KMS-11 (cell line): ENCODE results near the gene STARD13.
"Not testable (repeated sequence)": the region's sequence is repeated elsewhere in the genome, so short reads cannot be mapped to it uniquely, and the experiment has no call there.

Source experiments
- H2AFZ ChIP-seq: fragments of 200-600 bp; sonication (generic); 2 replicates; pipeline ENCODE4 v1.6.1; 2016; ENCODE audit warnings: antibody characterized with exemption, mixed run types, low read depth
- H3K27ac ChIP-seq: fragments of 200-600 bp; sonication (generic); 2 replicates; pipeline ENCODE4 v1.6.1; 2016; ENCODE audit warnings: mild to moderate bottlenecking, mixed run types
- H3K27me3 ChIP-seq: fragments of 200-600 bp; sonication (generic); 2 replicates; pipeline ENCODE4 v1.6.1; 2017; ENCODE audit warnings: mild to moderate bottlenecking, low read depth, mixed run types, moderate library complexity; ENCODE audit not compliant: insufficient read depth
- H3K36me3 ChIP-seq: fragments of 200-600 bp; sonication (generic); 2 replicates; pipeline ENCODE4 v1.6.1; 2017; ENCODE audit warnings: mild to moderate bottlenecking, mixed run types; ENCODE audit not compliant: insufficient read depth
- H3K4me1 ChIP-seq: fragments of 200-600 bp; sonication (generic); 2 replicates; pipeline ENCODE4 v1.6.1; 2016; ENCODE audit warnings: mild to moderate bottlenecking, low read depth, mixed run types; ENCODE audit not compliant: poor library complexity, severe bottlenecking
- H3K4me2 ChIP-seq: fragments of 200-600 bp; sonication (generic); 2 replicates; pipeline ENCODE4 v1.7.0; 2016; ENCODE audit warnings: mild to moderate bottlenecking, mixed run types
- H3K4me3 ChIP-seq: fragments of 200-600 bp; sonication (generic); IDR thresholded peaks from 2 replicates; pipeline ENCODE4 v1.6.1; 2017; ENCODE audit warnings: low read depth, low read length, mixed read lengths; ENCODE audit not compliant: insufficient read depth
- H3K79me2 ChIP-seq: fragments of 200-600 bp; sonication (generic); 2 replicates; pipeline ENCODE4 v1.6.1; 2016; ENCODE audit warnings: low read depth, mixed run types; ENCODE audit not compliant: insufficient read depth
- H3K9ac ChIP-seq: fragments of 200-600 bp; sonication (generic); 2 replicates; pipeline ENCODE4 v1.6.1; 2016; ENCODE audit warnings: mild to moderate bottlenecking, mixed run types
- H4K20me1 ChIP-seq: fragments of 200-600 bp; sonication (generic); 2 replicates; pipeline ENCODE4 v1.6.1; 2016; ENCODE audit warnings: mild to moderate bottlenecking, mixed run types; ENCODE audit not compliant: insufficient read depth
- CTCF ChIP-seq: fragments of 200-600 bp; sonication (generic); conservative IDR thresholded peaks from 2 replicates; pipeline ENCODE4 v1.6.1; 2017; ENCODE audit warnings: low read depth, mild to moderate bottlenecking, antibody characterized with exemption, low read length, moderate library complexity, mixed read lengths

The STARD13 gene

DNA sequence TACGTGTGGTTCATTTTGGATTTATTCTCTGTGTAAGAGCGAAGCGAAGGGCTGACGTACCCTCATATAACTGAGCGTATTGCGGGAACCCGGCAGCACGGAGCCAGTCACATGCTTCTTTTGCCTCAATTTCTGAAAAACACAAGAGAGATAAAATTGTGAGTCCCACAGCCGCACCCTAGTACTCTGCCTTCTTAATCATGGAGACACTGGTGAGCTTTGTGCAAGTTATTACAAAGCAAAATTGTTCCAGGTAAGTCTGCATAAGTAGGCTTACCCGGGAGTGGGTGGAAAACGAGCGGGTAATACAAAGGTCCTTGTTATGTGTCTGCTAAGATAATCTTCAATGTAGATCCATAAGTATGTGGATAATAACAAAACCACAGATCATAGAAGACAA is 118.1 kb downstream of the STARD13 start:
- no peak for TF ChIP-seq CTCF
- Histone ChIP-seq H3K27ac (no peak overlapping the region), H3K4me1 (no peaks in the 10 kb centered on the region), H3K4me3 (no peak overlapping the region), H4K20me1 (no peaks in the 10 kb centered on the region), H3K36me3 (no peaks in the 10 kb centered on the region), H3K4me2 (no peak overlapping the region), H3K9ac (no peak overlapping the region), H3K79me2 (no peaks in the 10 kb centered on the region), H2AFZ (no peak overlapping the region), H3K27me3 (no peaks in the 10 kb centered on the region)

DNA sequence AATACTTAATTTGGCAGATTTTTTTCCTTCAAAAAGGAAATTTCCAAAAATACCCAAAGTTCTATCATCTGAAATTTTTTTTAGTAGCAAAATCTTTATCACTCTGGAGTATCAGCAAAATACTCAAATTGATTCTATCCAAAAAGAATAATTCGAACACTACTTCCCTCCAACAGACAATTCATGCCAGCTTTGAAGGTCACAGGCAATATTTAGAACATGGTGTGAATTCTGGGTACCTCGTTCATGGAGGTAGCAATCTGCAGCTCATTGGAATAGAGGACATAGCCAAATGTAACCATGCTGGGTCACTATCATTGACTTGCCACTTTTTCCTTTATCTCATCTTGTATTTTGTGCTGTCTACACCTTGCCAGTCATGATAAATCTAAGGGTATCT is 119.8 kb downstream of the STARD13 start:
- Histone ChIP-seq H3K4me2 (no peak overlapping the region), H3K79me2 (no peaks in the 10 kb centered on the region), H3K36me3 (no peaks in the 10 kb centered on the region), H3K4me3 (no peak overlapping the region), H3K4me1 (no peaks in the 10 kb centered on the region), H3K27me3 (no peaks in the 10 kb centered on the region), H3K27ac (no peak overlapping the region), H4K20me1 (no peaks in the 10 kb centered on the region), H2AFZ (no peak overlapping the region), H3K9ac (no peak overlapping the region)
- no peak for TF ChIP-seq CTCF

DNA sequence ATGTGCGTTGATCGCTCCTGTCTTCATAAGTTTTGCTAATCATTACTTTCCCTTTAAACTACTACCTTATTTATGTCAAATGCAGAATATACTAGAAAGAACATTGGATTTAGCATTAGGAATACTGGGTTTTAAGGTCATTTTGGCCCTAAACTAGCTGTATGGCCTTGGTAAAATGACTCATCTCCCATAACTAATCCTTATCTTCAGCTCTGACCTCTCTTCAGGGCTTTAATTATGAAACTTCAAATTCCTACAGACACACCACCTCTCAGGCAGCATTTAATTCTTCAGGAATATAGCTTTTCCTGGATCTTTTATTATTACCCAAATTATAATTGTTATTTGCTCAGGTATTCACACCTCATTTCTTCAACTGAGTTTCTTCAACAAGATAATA is 121.2 kb downstream of the STARD13 start:
- TF ChIP-seq CTCF = no peak
- Histone ChIP-seq H3K4me2 (no peak overlapping the region), H3K79me2 (no peaks in the 10 kb centered on the region), H3K4me3 (no peak overlapping the region), H2AFZ (no peak overlapping the region), H4K20me1 (no peaks in the 10 kb centered on the region), H3K9ac (no peak overlapping the region), H3K27ac (no peak overlapping the region), H3K4me1 (no peaks in the 10 kb centered on the region), H3K27me3 (no peaks in the 10 kb centered on the region), H3K36me3 (no peaks in the 10 kb centered on the region)

DNA sequence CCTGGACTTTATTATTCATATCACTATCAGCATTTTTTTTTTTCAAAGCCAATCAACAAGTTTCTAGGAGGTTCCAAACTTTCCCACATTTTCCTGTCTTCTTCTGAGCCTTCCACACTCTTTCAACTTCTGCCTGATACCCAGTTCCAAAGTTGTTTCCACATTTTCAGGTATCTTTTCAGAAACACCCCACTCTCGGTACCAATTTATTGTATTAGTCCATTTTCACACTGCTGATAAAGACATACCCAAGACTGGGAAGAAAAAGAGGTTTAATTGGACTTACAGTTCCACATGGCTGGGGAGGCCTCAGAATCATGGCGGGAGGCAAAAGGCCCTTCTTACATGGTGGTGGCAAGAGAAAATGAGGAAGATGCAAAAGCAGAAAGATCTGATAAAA is 122.8 kb downstream of the STARD13 start:
- H3K4me2 ChIP-seq, H4K20me1 ChIP-seq, H3K9ac ChIP-seq, H3K36me3 ChIP-seq, H3K4me1 ChIP-seq, H2AFZ ChIP-seq, H3K27me3 ChIP-seq, H3K4me3 ChIP-seq, H3K27ac ChIP-seq, H3K79me2 ChIP-seq: not testable (repeated sequence)

GRCh38 chr13:33158816-33159215 is 126.7 kb downstream of the STARD13 start:
- Histone ChIP-seq H3K27me3 (no peaks in the 10 kb centered on the region), H4K20me1 (no peaks in the 10 kb centered on the region), H2AFZ (no peak overlapping the region), H3K4me2 (no peak overlapping the region), H3K4me1 (peaks cover 8% of the 10 kb centered on the region), H3K9ac (no peak overlapping the region), H3K27ac (no peak overlapping the region), H3K79me2 (no peaks in the 10 kb centered on the region), H3K4me3 (no peak overlapping the region), H3K36me3 (no peaks in the 10 kb centered on the region)
- no peak for TF ChIP-seq CTCF
